ENCODE data around the gene EPS15. TPM values are rescaled to one million over a fixed set of nuclear protein-coding genes. Genes with fewer than 3 reads are reported as not detected.

EPS15 gene
- polyA plus RNA-seq, 1 of the 3 experiments (the other 2 are of a cell fraction): 17.0 TPM

- Histone ChIP-seq H3K36me3 (replicated peaks in 1 of 2; ENCODE audit: control insufficient read depth in 1 of 2, insufficient read depth in 2 of 2, low read length in 1 of 2) (no peaks in the 10 kb centered on the region), H4K20me1 (ENCODE audit: insufficient read depth) (peaks cover 56% of the 10 kb centered on the region), H3K4me1 (ENCODE audit: control insufficient read depth in 1 of 2, insufficient read depth in 2 of 2, low read depth in 1 of 2, low read length in 1 of 2) (peaks cover 10 to 19% of the 10 kb centered on the region in 2 experiments; a peak in 3 of 4 replicates), H3K9me3 (no peaks in the 10 kb centered on the region), H2AFZ (ENCODE audit: low read depth) (no peak overlapping the region), H3K9me2 (no peaks in the 10 kb centered on the region), H3K79me2 (ENCODE audit: insufficient read depth) (peaks cover 76% of the 10 kb centered on the region), H3K4me3 (ENCODE audit: low read depth in 2 of 2, low read length in 1 of 2) (peak overlapping the region in 1 of 2 experiments; percentile 81; a peak in 1 of 4 replicates), H3K9ac (peak overlapping the region; percentile 85; the same call in 1 of the 2 replicates), H3K27me3 (ENCODE audit: insufficient read depth) (no peaks in the 10 kb centered on the region), H3K27ac (ENCODE audit: low read depth in 2 of 2, low read length in 1 of 2) (peak overlapping the region in 1 of 2 experiments; percentile 69; a peak in 2 of 4 replicates), H3F3A (replicated peaks; ENCODE audit: insufficient read depth) (peaks cover 9% of the 10 kb centered on the region), H3K4me2 (peak overlapping the region; percentile 95)
- no peak for TF ChIP-seq TAF1 (IDR thresholded peaks at IDR 0.05; ENCODE audit: borderline replicate concordance, low read depth, low read length)
- TF ChIP-seq MXI1 (IDR thresholded peaks at IDR 0.05; ENCODE audit: low read depth, low read length): no peak
- no peak for TF ChIP-seq NRF1 (IDR thresholded peaks at IDR 0.05; ENCODE audit: low read depth, low read length)
- TF ChIP-seq MEF2A (IDR thresholded peaks at IDR 0.05; ENCODE audit: borderline replicate concordance, low read depth): no peak
- TF ChIP-seq TEAD4 (IDR thresholded peaks at IDR 0.05; ENCODE audit: borderline replicate concordance, insufficient read depth): no peak
- no peak for TF ChIP-seq PBX3 (IDR thresholded peaks at IDR 0.05)
- no peak for TF ChIP-seq RFX5 (IDR thresholded peaks at IDR 0.05; ENCODE audit: low read length)
- POLR2A ChIA-PET: no interaction called here
- DNase-seq: no peak
- CTCF ChIA-PET: interaction anchor here (1.3 kb wide), 1 partner anchor 12 kb away, joined by 3 read pairs; no protein-coding TSS in a partner anchor
Measured at GRCh38 chr1:51515982-51516648, 3.0 kb downstream of the EPS15 start.

GRCh38 chr1:51515312-51515960 lies 3.6 kb downstream of the EPS15 start:
- no peak for DNase-seq

More at GRCh38 chr1:51515312-51515960, 3.6 kb downstream of the EPS15 start:
- POLR2A ChIA-PET: no interaction called here
- 94% methylated on average over 5 of the region's 5 CpGs for WGBS (ENCODE audit: low lambda C conversion rate)
- peak overlapping the region in 1 of 2 experiments; percentile 69; a peak in 1 of 4 replicates for H3K27ac ChIP-seq (ENCODE audit: low read depth in 2 of 2, low read length in 1 of 2)
- no peaks in the 10 kb centered on the region for H3K9me3 ChIP-seq
- peaks cover 60% of the 10 kb centered on the region for H4K20me1 ChIP-seq (ENCODE audit: insufficient read depth)
- H3K79me2 ChIP-seq (ENCODE audit: insufficient read depth): peaks cover 82% of the 10 kb centered on the region
- no peak overlapping the region for H3K9ac ChIP-seq
- no peaks in the 10 kb centered on the region for H3K27me3 ChIP-seq (ENCODE audit: insufficient read depth)
- TF ChIP-seq NRF1 (IDR thresholded peaks at IDR 0.05; ENCODE audit: low read depth, low read length): no peak
- TF ChIP-seq YY1 (IDR thresholded peaks at IDR 0.05; ENCODE audit: low read depth): no peak
- no peak for TF ChIP-seq SIN3A (IDR thresholded peaks at IDR 0.05; ENCODE audit: borderline replicate concordance, low read depth, low read length)
- TF ChIP-seq ELF1 (IDR thresholded peaks at IDR 0.05): no peak
- TF ChIP-seq TAF1 (IDR thresholded peaks at IDR 0.05; ENCODE audit: borderline replicate concordance, low read depth, low read length): no peak
- no peak for TF ChIP-seq USF1 (IDR thresholded peaks at IDR 0.05; ENCODE audit: borderline replicate concordance, low read depth)
- TF ChIP-seq USF2 (IDR thresholded peaks at IDR 0.05; ENCODE audit: borderline replicate concordance, low read depth, low read length): no peak
- TF ChIP-seq PBX3 (IDR thresholded peaks at IDR 0.05): no peak
- TF ChIP-seq POLR2AphosphoS5 (IDR thresholded peaks at IDR 0.05; ENCODE audit: low read depth, low read length): no peak
- TF ChIP-seq MXI1 (IDR thresholded peaks at IDR 0.05; ENCODE audit: low read depth, low read length): no peak
- TF ChIP-seq CHD2 (IDR thresholded peaks at IDR 0.05; ENCODE audit: low read length, partially characterized antibody): no peak
- TF ChIP-seq RAD21 (IDR thresholded peaks at IDR 0.05; ENCODE audit: low read length): no peak
- no peak for TF ChIP-seq ZBTB33 (IDR thresholded peaks at IDR 0.05; ENCODE audit: borderline replicate concordance, low read depth)
- TF ChIP-seq JUND (IDR thresholded peaks at IDR 0.05): no peak
- no peak for TF ChIP-seq TCF12 (IDR thresholded peaks at IDR 0.05)
- no peak for TF ChIP-seq FOXM1 (IDR thresholded peaks at IDR 0.05; ENCODE audit: low read depth)
- TF ChIP-seq FOXJ3 (CRISPR knock-in tag; IDR thresholded peaks at IDR 0.05): no peak
- TF ChIP-seq GATA2 (CRISPR knock-in tag; IDR thresholded peaks at IDR 0.05): no peak
- peak overlapping the region; percentile 95; the same call in 1 of the 2 replicates for H3K4me2 ChIP-seq
- peaks cover 10 to 19% of the 10 kb centered on the region in 2 experiments; a peak in 3 of 4 replicates for H3K4me1 ChIP-seq (ENCODE audit: control insufficient read depth in 1 of 2, insufficient read depth in 2 of 2, low read depth in 1 of 2, low read length in 1 of 2)
- no peak overlapping the region for H2AFZ ChIP-seq (ENCODE audit: low read depth)
- H3K4me3 ChIP-seq (ENCODE audit: low read depth in 2 of 2, low read length in 1 of 2): 0 out of 4 replicates have a peak overlapping the region, but pooled peaks of 1 of the 2 experiments have one; percentile 7
- no peaks in the 10 kb centered on the region for H3K36me3 ChIP-seq (replicated peaks in 1 of 2; ENCODE audit: control insufficient read depth in 1 of 2, insufficient read depth in 2 of 2, low read length in 1 of 2)
- CTCF ChIA-PET: interaction anchor here (1.3 kb wide), 1 partner anchor 11 kb away, joined by 3 read pairs; no protein-coding TSS in a partner anchor
- H3F3A ChIP-seq (replicated peaks; ENCODE audit: insufficient read depth): peaks cover 5% of the 10 kb centered on the region
- no peaks in the 10 kb centered on the region for H3K9me2 ChIP-seq

All from SK-N-SH (cell line).